OCI-LY7 (cell line): ENCODE data around the gene HECW1. TPM values are rescaled to one million over a fixed set of nuclear protein-coding genes. Genes with fewer than 3 reads are reported as not detected.

Experiments used
- BruUV-seq: library from RNA; stranded (reverse); fragments of 400-500 nt; replicated peaks from 2 replicates; lab custom pipeline; 2021; lab: Mats Ljungman, UMichigan
- CTCF ChIA-PET: fragments of 300-600 bp; sonication (Branson Sonifier 250); formaldehyde crosslinking; loops from one replicate; lab custom pipeline; 2022; ENCODE audit warnings: antibody characterized with exemption; ENCODE audit not compliant: unreplicated experiment; lab: Charles Lee
- POLR2A ChIA-PET: fragments of 300-600 bp; sonication (Branson Sonifier 250); formaldehyde crosslinking; loops from one replicate; lab custom pipeline; 2022; ENCODE audit warnings: antibody characterized with exemption; lab: Charles Lee
- DNase-seq: peaks from one replicate; pipeline ENCODE4 v3.0.0-alpha.2; 2015; ENCODE audit warnings: low spot score
- H2AFZ ChIP-seq: fragments of 200-600 bp; sonication (generic), shearing (Covaris generic); 2 replicates; pipeline ENCODE4 v1.6.1; 2014; ENCODE audit warnings: mild to moderate bottlenecking, antibody characterized with exemption, low read length, moderate library complexity
- H3K27ac ChIP-seq: fragments of 200-600 bp; sonication (generic); 2 replicates; pipeline ENCODE4 v1.5.1; 2014; ENCODE audit warnings: mixed run types, low read depth, mild to moderate bottlenecking, moderate library complexity, low read length, inconsistent platforms; ENCODE audit not compliant: poor library complexity, severe bottlenecking
- H3K36me3 ChIP-seq: fragments of 200-600 bp; sonication (generic); 2 replicates; pipeline ENCODE4 v1.6.1; 2014; ENCODE audit warnings: mild to moderate bottlenecking, antibody characterized with exemption, low read length, moderate library complexity, mixed read lengths; ENCODE audit not compliant: insufficient read depth
- H3K4me1 ChIP-seq: fragments of 200-600 bp; sonication (generic); 2 replicates; pipeline ENCODE4 v1.5.1; 2014; ENCODE audit warnings: mild to moderate bottlenecking, low read length; ENCODE audit not compliant: insufficient read depth, poor library complexity, severe bottlenecking
- H3K4me2 ChIP-seq: fragments of 200-600 bp; sonication (generic); 2 replicates; pipeline ENCODE4 v1.6.1; 2014; ENCODE audit warnings: mild to moderate bottlenecking, low read length
- H3K4me3 ChIP-seq: fragments of 200-600 bp; sonication (generic); 2 replicates; pipeline ENCODE4 v1.5.1; 2014; ENCODE audit warnings: mild to moderate bottlenecking, low read depth, low read length; ENCODE audit not compliant: poor library complexity, severe bottlenecking
- H3K79me2 ChIP-seq: fragments of 200-600 bp; sonication (generic); 2 replicates; pipeline ENCODE4 v1.6.1; 2016; ENCODE audit warnings: low read depth, mild to moderate bottlenecking, low read length, moderate library complexity, mixed read lengths; ENCODE audit not compliant: insufficient read depth
- H3K9me2 ChIP-seq: fragments of 200-600 bp; sonication (generic); 2 replicates; pipeline ENCODE4 v1.6.1; 2016; ENCODE audit warnings: mild to moderate bottlenecking, low read length, mixed read lengths; ENCODE audit not compliant: insufficient read depth
- H3K9me3 ChIP-seq: fragments of 200-600 bp; sonication (generic); 2 replicates; pipeline ENCODE4 v1.6.1; 2014; ENCODE audit warnings: mild to moderate bottlenecking, mixed run types, low read length, mixed read lengths
- H4K20me1 ChIP-seq: fragments of 200-600 bp; sonication (generic); 2 replicates; pipeline ENCODE4 v1.6.1; 2014; ENCODE audit warnings: mild to moderate bottlenecking, antibody characterized with exemption, low read length, moderate library complexity, mixed read lengths; ENCODE audit not compliant: insufficient read depth
- CTCF ChIP-seq: fragments of 200-600 bp; sonication (generic); conservative IDR thresholded peaks from 2 replicates; pipeline ENCODE4 v1.5.1; 2014; ENCODE audit warnings: mild to moderate bottlenecking, antibody characterized with exemption, low read length, moderate library complexity, mixed read lengths
- EZH2phosphoT487 ChIP-seq: fragments of 200-600 bp; sonication (generic); IDR thresholded peaks from 2 replicates; pipeline ENCODE4 v1.6.1; 2018; ENCODE audit warnings: low read depth, borderline replicate concordance, mild to moderate bottlenecking, mixed run types, antibody characterized with exemption, low read length, moderate library complexity, mixed read lengths
- intact Hi-C: fragments of 100-400 bp; cut with micrococcal nuclease; formaldehyde crosslinking; loops from one replicate; pipeline ENCODE4 v1.10.0; 2022; ENCODE audit not compliant: unreplicated experiment
- total RNA-seq, 2 experiments: library from RNA; depleted of rRNA in 1 of 2; stranded (reverse); fragments of >200 nt in 1 of 2; shearing (Covaris generic) in 1 of 2; gene quantifications; 2 replicates each; pipeline ENCODE4 v1.2.3, GENCODE V29; 2014 to 2022

The HECW1 gene
- total RNA-seq, 2 experiments from 2014 or later: 2.0 TPM

- Histone ChIP-seq H4K20me1 (no peaks in the 10 kb centered on the region), H3K36me3 (no peaks in the 10 kb centered on the region), H3K4me1 (no peaks in the 10 kb centered on the region), H3K27ac (no peak overlapping the region), H3K9me3 (0 out of 2 replicates have a peak, but pooled peaks cover 3% of the 10 kb centered on the region), H3K4me2 (no peak overlapping the region), H3K4me3 (no peak overlapping the region), H2AFZ (no peak overlapping the region), H3K9me2 (no peaks in the 10 kb centered on the region), H3K79me2 (no peaks in the 10 kb centered on the region)
- TF ChIP-seq EZH2phosphoT487: no peak
- TF ChIP-seq CTCF: peak; percentile 50
- BruUV-seq: no TSS peak
- intact Hi-C loops: no loop called here
- CTCF ChIA-PET: no interaction called here
- POLR2A ChIA-PET: no interaction called here
- DNase-seq: peak; percentile 5
These were observed 241.5 kb downstream of the HECW1 start for GRCh38 chr7:43353902-43354301.

GRCh38 chr7:43362652-43363034, 250.2 kb downstream of the HECW1 start:
- H3K4me3 ChIP-seq: no peak overlapping the region
- no peak overlapping the region for H3K4me2 ChIP-seq
- no peaks in the 10 kb centered on the region; the same call in 1 of the 2 replicates for H3K79me2 ChIP-seq
- H3K9me2 ChIP-seq: no peaks in the 10 kb centered on the region
- H2AFZ ChIP-seq: no peak overlapping the region
- H3K4me1 ChIP-seq: no peaks in the 10 kb centered on the region
- intact Hi-C loops: no loop called here
- ChIA-PET POLR2A (no interaction called here), CTCF (no interaction called here)
- H4K20me1 ChIP-seq: no peaks in the 10 kb centered on the region
- DNase-seq: no peak
- no peak overlapping the region for H3K27ac ChIP-seq
- no TSS peak for BruUV-seq
- no peaks in the 10 kb centered on the region for H3K36me3 ChIP-seq
- TF ChIP-seq EZH2phosphoT487 (no peak), CTCF (no peak)
- H3K9me3 ChIP-seq: no peaks in the 10 kb centered on the region

- H3K4me1 ChIP-seq: no peaks in the 10 kb centered on the region
- CTCF ChIA-PET: no interaction called here
- POLR2A ChIA-PET: no interaction called here
- no peaks in the 10 kb centered on the region for H3K9me3 ChIP-seq
- no peak for TF ChIP-seq CTCF
- no peak for TF ChIP-seq EZH2phosphoT487
- no peaks in the 10 kb centered on the region for H3K9me2 ChIP-seq
- DNase-seq: peak; percentile 5
- H3K36me3 ChIP-seq: no peaks in the 10 kb centered on the region
- no TSS peak for BruUV-seq
- H3K27ac ChIP-seq: no peak overlapping the region
- no peak overlapping the region for H3K4me2 ChIP-seq
- H4K20me1 ChIP-seq: no peaks in the 10 kb centered on the region
- no peak overlapping the region for H2AFZ ChIP-seq
- H3K79me2 ChIP-seq: no peaks in the 10 kb centered on the region; the same call in 1 of the 2 replicates
- intact Hi-C loops: no loop called here
- H3K4me3 ChIP-seq: no peak overlapping the region
These were observed 250.8 kb downstream of the HECW1 start for GRCh38 chr7:43363035-43363791.
